ELF-1 (cell line): ENCODE data around the gene COG5.
"Not testable (repeated sequence)": the region's sequence is repeated elsewhere in the genome, so short reads cannot be mapped to it uniquely, and the experiment has no call there.

Experiments used
- DNase-seq: peaks from one replicate; pipeline ENCODE4 v3.0.0-alpha.2; 2016; ENCODE audit warnings: low read depth, low spot score

The COG5 gene

GRCh38 chr7:107579885-107580715 lies 16.4 kb upstream of the COG5 start, which contains the start of gene BCAP29:
Gene BCAP29 (plus strand): TSS chr7:107580246. CDS start chr7:107580773, 527 bp downstream.
- DNase-seq, result peak; percentile 83

- DNase-seq, result no peak
Measured at GRCh38 chr7:107579554-107579884, 15.8 kb upstream of the COG5 start.

- DNase-seq, result no peak
Measured at GRCh38 chr7:107573537-107573936, 9.8 kb upstream of the COG5 start.

- DNase-seq, result no peak
Measured at GRCh38 chr7:107570298-107570697, 6.6 kb upstream of the COG5 start.

- no peak for DNase-seq
Measured at GRCh38 chr7:107564553-107565298, 1.0 kb upstream of the COG5 start.

GRCh38 chr7:107563081-107563774 lies 492 bp downstream of the COG5 start:
- DNase-seq, result no peak

- no peak for DNase-seq
Measured at GRCh38 chr7:107560898-107561516, 2.7 kb downstream of the COG5 start.

GRCh38 chr7:107559864-107560263 lies 3.9 kb downstream of the COG5 start:
- no peak for DNase-seq

- no peak for DNase-seq
Measured at GRCh38 chr7:107555893-107556292, 7.8 kb downstream of the COG5 start.

GRCh38 chr7:107551936-107552335 lies 11.8 kb downstream of the COG5 start:
- DNase-seq, result no peak

GRCh38 chr7:107544848-107545591 lies 18.7 kb downstream of the COG5 start:
- DNase-seq, result no peak

- DNase-seq, result no peak
Measured at GRCh38 chr7:107543338-107543993, 20.3 kb downstream of the COG5 start.

- DNase-seq, result peak; percentile 46
Measured at GRCh38 chr7:107538001-107538400, 25.7 kb downstream of the COG5 start.

GRCh38 chr7:107537228-107537627 lies 26.5 kb downstream of the COG5 start:
- not testable (repeated sequence) for DNase-seq

- no peak for DNase-seq
Measured at GRCh38 chr7:107534139-107534538, 29.6 kb downstream of the COG5 start.

GRCh38 chr7:107530751-107531150 lies 33.0 kb downstream of the COG5 start:
- DNase-seq, result no peak

GRCh38 chr7:107528461-107528860 lies 35.3 kb downstream of the COG5 start:
- DNase-seq, result no peak

GRCh38 chr7:107527196-107527595 lies 36.5 kb downstream of the COG5 start:
- no peak for DNase-seq

GRCh38 chr7:107526672-107527071 lies 37.0 kb downstream of the COG5 start:
- no peak for DNase-seq

GRCh38 chr7:107506674-107507339 lies 56.9 kb downstream of the COG5 start:
- peak; percentile 74 for DNase-seq
